ENCODE results near the gene HLA-DOA.

Gene HLA-DOA

DNA sequence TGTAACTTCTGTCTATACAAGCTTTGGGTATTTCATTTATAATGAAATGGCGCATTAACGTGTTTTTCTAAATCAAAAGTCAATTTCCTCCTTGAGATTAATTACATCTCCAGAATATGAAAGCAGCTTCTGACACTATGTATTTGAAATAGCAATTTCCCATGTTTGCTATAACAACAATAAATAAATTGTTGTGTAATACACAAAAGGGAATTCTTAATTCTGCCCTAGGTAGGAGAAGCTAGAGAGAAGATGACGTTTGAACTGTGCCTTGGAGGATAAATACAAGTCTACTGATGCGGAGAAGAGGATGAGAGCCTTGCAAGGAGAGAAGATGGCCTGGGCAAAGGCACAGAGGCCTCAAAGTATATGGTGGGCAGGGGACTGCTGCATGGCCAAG is 7.6 kb upstream of the HLA-DOA start:
- DNase-seq (ENCODE audit: low spot score), result no peak

DNA sequence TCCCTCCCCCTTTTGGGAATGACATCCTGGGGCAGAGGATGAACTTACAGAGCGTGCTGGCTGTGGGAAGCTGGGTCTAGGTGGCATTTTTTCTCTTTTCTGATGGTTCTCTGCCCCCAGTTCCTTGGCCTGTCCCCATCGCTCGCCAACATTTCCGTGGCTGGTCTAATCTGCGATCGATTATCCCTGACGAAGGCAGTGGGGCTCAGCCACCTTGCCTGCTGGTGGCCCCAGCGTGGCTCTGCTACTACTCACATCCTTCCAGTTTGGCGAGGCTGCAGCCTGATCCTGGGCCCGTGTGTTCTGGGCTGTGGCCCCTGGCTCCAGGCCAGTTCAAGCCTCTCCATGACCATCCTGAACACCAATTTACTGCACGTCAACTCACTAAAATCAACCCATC is 6.4 kb upstream of the HLA-DOA start:
- no peak for DNase-seq (ENCODE audit: low spot score)

DNA sequence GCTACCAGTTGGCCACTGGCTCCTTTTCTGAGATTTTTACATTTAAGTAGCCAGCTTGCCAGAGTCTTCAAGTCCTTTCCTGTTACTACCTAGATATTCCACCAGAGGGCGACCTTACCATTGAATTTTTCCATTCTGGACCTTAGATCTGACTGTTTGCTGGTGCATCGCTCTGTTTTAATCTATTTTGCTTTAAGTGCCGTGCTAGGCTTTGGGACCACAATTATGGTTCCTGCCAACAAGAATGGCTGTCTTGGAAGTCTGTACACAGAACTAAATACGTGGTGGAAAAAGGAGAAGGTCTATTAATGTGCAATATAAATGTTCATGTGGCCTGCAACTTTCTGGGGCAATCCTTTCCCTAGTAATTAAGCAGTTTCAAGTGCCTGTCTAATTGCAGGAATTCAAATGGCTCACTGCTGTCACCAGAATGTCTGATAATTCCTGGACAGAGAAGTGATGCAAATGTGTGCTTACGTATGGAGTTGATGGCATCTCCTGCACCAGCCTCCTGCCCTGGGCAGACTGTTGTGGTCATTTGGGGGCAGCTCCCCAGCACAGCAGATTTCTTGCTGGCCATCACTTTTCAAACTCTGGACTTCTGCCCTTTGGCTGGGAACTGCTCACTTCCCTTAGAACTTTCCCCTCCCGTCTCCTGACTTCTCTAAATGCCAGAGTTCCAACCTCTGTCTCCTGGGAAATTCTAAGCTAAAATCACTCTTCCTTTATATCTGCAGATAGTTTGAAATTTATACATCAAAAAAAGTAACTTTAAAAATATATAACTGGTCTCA is 5.6 kb upstream of the HLA-DOA start:
- peak; percentile 89 for DNase-seq (ENCODE audit: low spot score)

DNA sequence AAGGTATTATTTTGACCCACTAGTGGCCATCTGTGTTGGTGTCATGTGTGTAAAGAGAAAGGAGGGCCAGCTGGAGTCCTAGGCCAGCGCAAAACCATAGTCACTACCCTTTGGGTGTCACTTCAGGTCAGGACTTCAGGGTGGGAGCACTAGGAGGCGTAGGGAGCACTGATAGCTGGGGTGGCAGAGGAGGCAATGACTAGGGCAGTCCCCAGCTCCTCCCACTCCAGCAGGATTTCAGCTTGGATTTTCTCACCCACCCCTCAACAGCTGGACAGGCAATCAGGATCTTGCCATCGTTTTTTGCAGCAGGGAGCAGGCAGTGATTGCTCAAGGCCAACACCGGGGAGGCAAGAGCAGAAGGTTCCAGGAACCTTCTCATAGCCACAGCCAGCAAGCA is 4.2 kb upstream of the HLA-DOA start:
- DNase-seq (ENCODE audit: low spot score), result no peak

DNA sequence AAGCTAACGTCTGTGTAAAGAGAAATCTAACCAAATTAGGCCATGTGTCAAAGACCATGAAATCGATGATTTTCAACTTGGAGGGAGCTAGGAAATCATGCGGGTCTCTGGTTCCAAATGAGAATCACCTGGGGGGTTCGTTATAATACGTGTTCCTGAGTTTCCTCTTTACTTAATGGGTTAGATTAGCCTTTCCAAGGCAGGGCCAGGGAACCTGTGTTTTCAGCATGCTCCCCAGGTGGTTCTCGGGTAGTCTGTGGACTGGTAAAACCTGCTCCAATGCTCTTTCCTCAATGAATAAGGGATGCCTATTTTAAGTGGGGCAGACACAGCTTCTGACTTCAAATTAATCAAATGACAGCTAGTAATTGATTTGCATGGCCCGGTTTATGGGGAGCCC is 965 bp upstream of the HLA-DOA start:
- DNase-seq (ENCODE audit: low spot score), result no peak

DNA sequence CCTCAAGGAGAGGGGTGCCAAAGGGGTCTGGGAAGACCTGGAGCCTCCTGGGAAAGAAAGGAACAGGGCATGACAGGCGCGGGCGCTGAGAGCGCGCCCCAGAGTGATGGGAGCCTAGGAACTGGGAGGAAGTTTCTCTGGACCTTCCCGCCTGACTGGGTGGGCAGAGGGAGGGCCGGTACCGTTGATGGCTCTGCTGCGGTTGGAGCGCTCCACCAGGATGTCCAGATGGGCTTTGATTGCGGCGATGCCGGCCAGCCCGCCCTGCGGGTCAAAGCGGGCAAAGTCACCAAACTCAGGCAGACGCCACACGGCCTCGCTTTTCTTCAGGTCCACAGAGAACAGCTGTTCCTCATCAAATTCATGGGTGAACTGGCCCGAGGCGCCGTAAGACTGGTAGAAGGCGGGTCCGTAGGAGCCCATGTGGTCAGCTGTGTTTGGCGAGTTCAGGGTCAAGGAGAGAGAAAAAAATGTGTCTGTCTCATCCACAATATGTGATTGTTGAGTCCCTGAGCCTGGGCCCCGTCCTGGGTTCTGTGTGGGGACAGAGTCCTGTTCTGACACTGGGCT is 1.5 kb downstream of the HLA-DOA start:
- no peak for DNase-seq (ENCODE audit: low spot score)

DNA sequence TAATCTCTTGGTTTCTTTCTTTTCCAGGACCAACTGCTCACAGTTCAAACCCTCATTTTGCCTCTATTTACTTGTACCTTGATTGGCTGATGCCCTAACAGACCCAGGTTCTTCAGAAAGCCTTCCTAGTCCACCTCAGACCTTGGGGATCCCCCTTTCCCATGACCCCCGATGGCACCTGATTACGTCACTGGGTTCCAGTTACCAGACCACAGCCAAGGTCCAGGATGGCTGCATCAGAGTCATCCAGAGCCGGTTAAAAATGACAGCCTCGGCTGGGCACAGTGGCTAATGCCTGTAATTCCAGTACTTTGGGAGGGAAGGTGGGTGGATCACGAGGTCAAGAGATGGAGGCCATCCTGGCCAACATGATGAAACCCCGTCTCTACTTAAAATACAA is 4.5 kb downstream of the HLA-DOA start:
- DNase-seq (ENCODE audit: low spot score), result no peak

DNA sequence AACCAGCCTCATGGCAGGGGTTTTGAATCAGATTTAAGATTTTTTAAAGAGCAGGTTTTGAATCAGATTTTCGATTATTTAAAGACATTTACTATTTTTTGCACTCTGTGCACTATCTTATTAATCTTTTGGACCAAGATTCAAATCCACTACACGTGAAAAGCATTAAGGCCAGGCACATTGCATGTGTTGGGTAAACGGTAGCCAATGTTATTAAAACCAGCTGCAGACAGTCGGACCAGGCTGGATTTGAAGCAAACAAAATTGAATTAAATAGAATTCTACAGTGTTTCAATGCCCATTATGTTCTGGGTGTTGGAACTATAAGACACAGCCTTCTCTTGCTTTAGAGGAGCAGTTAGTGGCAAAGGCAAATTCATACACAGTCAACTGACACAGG is 7.7 kb downstream of the HLA-DOA start:
- no peak for DNase-seq (ENCODE audit: low spot score)

DNA sequence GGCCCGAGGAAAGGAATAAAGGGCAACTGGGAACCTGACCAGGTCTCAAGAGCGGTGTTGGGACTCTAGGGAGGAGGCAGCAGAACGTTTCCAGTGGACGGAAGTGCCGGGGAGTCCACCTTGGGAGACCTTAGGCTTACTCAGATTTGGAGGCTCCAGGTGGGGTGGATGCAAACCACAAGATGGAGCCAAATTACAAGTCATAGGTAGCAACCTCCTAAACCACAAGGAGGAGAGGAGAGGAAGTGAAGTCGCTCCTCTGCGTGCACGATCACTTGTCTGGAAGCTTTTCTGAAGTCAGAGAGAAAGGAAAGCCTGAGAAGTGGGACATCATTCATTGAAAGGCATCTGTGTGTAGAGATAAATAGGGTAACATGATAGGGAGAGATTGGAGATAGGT is 9.3 kb downstream of the HLA-DOA start:
- no peak for DNase-seq (ENCODE audit: low spot score)

DNA sequence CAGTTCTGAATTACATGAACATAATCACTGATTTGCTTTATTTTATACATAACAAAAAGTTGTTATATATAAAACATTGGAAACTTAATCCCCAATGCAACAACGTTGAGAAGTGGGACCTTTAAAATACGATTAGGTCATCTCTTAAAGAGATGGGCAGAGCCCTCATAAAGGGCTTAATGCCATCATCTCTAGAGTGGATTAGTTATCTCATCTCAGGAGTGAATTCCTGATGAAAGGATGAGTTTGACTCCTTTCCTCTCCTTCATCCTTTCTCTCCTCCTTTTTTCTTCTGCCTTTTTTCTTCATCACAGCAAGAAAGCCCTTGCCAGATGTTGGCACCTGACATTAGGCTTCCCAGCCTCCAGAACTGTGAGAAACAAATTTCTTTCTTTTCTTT is 13.9 kb downstream of the HLA-DOA start:
- DNase-seq (ENCODE audit: low spot score), result no peak

DNA sequence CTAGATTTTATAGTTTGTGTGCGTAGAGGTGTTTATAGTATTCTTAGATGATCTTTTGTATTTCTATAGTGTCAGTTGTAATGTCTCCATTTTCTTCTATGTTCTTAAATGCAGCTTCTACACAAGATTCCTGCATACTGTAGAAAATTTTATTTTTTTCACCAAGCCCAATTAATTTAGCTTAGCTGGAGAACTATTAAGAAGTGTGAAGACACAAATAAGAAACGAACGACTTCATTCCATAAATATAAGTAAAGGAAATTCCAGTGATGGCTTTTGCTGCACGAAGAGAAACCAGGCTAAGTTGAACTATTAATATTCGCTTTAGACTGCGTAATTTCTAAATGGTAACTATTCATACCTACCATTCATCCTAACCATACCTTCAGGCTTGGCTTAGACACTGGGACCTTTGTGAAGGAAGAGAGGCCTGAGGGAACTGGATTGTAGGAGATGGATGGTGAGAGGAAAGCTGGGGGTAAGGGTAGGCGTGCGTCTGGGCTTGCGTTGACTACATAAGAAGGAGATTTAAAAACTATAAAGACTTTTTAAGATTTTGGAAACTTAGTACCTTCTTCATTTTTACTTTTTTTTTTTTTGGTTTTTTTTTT is 15.9 kb downstream of the HLA-DOA start:
- DNase-seq (ENCODE audit: low spot score), result no peak

DNA sequence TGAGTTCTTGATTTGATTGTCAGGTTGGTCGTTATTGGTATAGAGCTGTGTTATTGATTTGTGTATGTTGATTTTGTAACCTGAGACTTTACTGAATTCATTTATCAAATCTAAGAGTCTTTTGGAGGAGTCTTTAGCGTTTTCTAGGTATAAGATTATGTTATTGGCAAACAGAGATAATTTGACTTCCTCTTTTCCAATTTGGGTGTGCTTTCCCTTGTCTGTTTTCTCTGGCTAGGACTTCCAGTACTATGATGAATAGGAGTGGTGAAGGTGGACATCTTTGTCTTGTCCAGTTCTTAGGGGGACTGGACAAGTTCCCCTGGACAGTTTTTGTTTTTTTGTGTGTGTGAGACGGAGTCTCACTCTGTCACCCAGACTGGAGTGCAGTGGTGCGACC is 17.4 kb downstream of the HLA-DOA start:
- DNase-seq (ENCODE audit: low spot score), result no peak

DNA sequence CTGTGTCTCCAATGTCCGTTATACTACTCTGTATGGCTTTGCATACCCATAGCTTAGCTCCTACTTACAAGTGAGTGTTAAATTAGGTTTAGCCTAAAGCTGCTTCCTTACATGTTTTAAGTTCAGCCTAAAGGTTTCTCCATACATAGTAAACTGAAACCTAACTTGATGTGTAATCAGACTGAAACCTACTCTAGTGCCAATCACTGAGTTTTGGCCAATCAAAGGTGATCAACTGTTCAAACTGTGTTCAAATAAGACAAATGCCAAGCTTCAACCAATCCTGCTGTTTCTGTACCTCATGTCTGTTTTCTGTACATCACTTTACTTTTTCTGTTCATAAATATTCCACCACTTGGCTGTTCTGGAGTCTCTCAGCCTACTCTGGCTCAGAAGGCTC is 20.0 kb downstream of the HLA-DOA start:
- DNase-seq (ENCODE audit: low spot score), result no peak

DNA sequence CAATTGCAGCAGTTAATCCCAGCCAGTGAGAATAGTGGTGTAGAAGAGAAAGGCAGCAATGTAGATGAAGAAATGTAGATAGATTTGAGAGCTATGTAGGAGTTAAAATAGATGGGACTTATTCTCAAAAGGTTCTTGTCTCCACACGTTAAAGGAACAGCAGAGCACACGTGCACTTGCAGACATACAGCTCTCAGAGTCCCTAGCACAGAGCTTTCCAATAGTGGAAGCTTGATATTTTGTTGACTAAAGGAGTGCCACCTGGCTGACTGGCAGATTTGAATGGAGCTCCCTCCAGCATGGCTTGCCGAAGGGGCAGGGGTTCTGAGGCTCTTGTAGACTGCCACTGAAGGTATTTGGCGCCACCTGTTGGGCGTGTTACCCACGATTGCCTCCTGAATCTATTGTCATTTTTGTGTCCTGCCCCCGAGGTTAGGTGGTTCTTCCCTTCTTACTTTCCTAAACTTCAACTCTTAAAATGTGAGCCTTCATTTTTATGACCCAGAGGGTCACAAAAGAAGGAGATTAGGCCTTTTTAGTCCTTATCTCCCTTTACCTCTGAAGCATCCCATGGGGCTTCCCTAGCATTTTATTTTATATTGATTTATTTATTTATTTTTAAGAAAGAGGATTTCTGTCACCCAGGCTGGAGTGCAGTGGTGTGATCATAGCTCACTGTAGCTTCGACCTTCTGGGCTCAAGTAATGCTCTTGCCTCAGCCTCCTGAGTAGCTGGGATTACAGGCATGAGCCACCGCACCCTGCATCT is 24.6 kb downstream of the HLA-DOA start:
- DNase-seq (ENCODE audit: low spot score), result peak; percentile 94

DNA sequence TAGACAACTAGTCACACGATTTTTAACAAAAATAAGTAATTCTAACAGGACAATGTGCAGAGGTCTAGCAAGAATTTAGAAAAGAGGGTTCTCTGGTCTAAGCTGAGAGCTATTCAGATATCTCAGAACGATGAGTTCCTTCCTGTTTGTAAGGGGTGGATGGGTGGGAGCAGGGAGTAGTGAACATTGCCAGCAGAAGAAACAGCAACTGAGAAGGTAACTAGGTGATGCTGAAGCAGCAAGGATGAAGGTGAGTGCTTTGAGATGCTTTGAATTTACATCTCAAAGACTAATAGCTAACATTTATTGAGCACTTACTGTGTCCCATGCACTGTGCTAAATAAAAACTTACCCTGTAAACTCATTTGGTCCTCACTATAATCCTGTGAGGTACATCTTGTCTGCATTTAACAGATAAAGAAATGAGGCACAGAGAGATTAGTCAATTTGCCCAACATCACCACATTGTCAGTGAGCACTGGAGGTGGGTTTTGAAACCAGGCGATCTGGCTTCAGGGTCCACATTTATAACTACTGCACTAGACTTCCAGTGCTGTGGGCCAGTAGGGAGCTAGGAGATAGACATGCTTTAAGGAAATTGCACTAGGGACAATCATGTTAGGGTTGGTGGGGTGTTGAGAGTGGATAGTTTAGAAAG is 25.3 kb downstream of the HLA-DOA start:
- no peak for DNase-seq (ENCODE audit: low spot score)

DNA sequence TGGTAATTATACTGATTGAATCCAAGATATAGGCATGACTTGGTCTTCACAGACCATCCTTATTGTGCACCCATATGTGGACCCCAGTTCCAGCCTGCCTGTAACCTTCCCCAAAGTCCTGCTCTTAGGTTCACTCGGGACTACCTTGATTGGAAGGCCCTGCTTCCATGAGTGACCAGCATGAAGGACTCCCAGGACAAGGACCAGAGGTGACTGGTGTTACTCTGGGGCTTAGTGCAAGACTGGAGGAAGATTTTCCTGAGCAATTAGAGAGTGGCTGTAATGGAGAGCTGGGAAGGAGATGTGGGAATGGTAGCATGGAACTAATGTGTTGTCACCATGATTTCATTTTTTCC is 25.9 kb downstream of the HLA-DOA start:
- no peak for DNase-seq (ENCODE audit: low spot score)

DNA sequence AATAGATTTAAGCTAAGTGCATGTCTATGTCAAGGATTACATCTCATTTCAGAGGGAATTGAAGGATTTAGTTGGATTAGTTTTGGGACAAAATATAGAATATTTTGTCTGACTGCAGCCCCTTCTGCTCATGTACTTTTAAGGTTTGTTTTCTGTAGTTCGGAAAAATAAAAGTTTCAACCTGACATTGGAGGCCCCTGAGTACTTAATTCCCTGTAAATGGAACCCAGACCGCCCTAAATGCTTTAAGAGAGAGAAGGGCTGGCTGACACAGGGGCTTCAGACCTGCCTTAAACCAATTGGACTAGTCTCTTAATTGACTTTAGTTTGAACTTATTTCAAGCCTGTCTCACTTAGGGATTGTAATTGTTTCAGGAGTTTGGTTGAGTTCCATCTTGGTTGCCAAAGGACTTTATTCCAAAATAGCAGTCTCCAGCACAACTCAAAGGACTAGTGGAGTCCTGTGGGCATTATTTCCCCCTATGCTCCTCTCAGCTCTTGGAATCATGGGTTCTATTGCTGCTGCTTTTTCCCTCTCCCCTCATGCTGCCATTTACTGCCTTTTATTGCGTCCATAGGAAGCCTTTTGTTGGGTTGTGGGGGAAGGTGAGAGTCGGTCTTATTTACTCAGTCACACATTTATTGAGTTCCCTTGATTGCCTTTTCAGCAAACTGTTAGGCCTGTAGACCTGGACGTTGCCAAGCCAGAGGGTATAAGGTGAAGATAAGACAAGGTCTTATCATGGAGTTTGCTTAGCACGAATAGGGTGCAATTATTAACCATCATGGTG is 26.5 kb downstream of the HLA-DOA start:
- no peak for DNase-seq (ENCODE audit: low spot score)

DNA sequence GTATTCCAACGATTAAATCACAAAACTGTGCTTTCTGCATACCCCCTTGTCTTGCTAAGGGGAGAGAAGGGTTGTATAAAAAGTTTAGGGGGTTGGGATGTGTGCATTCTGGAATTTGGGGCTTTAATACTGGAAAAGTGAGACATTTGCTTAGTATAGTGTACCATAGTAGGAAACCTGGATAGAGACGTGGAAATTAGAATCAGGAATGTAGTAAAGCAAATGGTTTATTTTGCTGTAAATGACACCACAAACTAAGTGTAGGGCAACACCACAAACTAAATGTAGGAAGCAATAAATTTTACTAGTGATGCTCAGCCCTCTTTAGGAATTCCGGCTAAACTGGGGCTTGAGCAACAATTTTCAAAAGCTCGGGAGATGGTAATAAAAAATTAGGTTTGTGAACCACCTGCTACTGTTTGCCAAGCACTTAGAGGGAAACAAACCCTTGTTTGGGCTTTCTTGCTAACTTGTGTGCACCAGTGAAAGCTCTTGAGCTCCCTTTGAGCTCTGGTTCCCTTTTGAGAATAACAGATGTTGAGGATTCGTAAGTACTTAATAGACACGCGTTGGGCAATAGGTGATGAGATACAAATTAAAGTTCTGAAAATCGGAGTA is 27.2 kb downstream of the HLA-DOA start:
- no peak for DNase-seq (ENCODE audit: low spot score)

DNA sequence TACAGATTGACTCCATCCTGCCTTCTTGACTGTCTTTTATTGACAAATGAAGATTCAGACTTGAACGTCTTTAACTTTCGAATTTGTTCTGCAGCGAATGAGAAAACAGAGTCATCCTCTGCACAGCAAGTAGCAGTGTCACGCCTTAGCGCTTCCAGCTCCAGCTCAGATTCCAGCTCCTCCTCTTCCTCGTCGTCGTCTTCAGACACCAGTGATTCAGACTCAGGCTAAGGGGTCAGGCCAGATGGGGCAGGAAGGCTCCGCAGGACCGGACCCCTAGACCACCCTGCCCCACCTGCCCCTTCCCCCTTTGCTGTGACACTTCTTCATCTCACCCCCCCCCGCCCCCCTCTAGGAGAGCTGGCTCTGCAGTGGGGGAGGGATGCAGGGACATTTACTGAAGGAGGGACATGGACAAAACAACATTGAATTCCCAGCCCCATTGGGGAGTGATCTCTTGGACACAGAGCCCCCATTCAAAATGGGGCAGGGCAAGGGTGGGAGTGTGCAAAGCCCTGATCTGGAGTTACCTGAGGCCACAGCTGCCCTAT is 28.8 kb downstream of the HLA-DOA start:
- DNase-seq (ENCODE audit: low spot score), result no peak

DNA sequence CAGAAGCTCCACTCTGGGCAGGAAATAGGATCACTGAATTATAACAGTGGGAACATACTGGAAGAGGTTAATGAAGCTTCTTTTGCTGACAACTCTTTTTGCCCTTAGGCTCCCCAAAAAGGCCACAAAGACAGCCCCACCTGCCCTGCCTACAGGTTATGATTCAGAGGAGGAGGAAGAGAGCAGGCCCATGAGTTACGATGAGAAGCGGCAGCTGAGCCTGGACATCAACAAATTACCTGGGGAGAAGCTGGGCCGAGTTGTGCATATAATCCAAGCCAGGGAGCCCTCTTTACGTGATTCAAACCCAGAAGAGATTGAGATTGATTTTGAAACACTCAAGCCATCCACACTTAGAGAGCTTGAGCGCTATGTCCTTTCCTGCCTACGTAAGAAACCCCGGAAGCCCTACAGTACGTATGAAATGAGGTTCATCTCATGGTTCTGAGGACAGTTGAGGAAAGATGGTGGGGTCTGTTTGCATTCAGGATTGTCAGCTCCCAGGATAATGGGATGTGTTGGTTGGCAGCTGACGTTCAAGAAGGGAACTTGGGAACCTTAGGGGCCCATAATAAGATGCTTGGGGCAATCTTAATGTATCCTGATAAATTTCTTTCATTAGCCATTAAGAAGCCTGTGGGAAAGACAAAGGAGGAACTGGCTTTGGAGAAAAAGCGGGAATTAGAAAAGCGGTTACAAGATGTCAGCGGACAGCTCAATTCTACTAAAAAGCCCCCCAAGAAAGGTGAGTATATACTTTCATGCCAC is 29.5 kb downstream of the HLA-DOA start:
- DNase-seq (ENCODE audit: low spot score), result no peak

Measured in Ammon's horn (tissue), 1 donor.